Measurements from ENCODE around the gene GSC2.

GRCh38 chr22:19196841-19197612 lies 46.9 kb upstream of the GSC2 start:
- TF ChIP-seq POLR2A (IDR thresholded peaks at IDR 0.05), result no peak
- no peak for TF ChIP-seq CTCF (IDR thresholded peaks at IDR 0.05)

All from right lobe of liver (tissue), 4 donors.